SK-N-SH (cell line): ENCODE results near the gene CDK6. TPM values are rescaled to one million over a fixed set of nuclear protein-coding genes. Genes with fewer than 3 reads are reported as not detected.

ENCODE experiments used
- CTCF ChIA-PET: fragments of 300-600, 350-600 bp; formaldehyde crosslinking; extraction: SDS; loops from one replicate; lab custom pipeline; 2021; lab: Yijun Ruan, JAX
- POLR2A ChIA-PET: fragments of 350-600 bp; sonication (Branson Sonifier 250); formaldehyde crosslinking; extraction: SDS; loops from one replicate; lab custom pipeline; 2020; ENCODE audit warnings: antibody characterized with exemption, inconsistent platforms; lab: Yijun Ruan, JAX
- DNase-seq: peaks from one replicate; pipeline ENCODE4 v3.0.0; 2012
- H2AFZ ChIP-seq: fragments of 200-600 bp; sonication (generic); 2 replicates; pipeline ENCODE4 v1.8.1; 2016; ENCODE audit warnings: antibody characterized with exemption, mild to moderate bottlenecking, low read depth
- H3F3A ChIP-seq: fragments of 200-600 bp; sonication (generic); replicated peaks from 2 replicates; pipeline ENCODE3; 2016; ENCODE audit warnings: antibody characterized with exemption, mild to moderate bottlenecking; ENCODE audit not compliant: insufficient read depth
- H3K27ac ChIP-seq, 2 experiments: fragments of 200-500 bp in 1 of 2; fragments of 200-600 bp in 1 of 2; sonication (Bioruptor generic) in 1 of 2; sonication (generic), shearing (Covaris generic) in 1 of 2; 2 replicates each; pipeline versions ENCODE4 v1.5.1 to v1.6.1; 2014 to 2016; ENCODE audit warnings: low read depth in 2 of 2, inconsistent platforms in 1 of 2, low read length in 1 of 2, mild to moderate bottlenecking in 1 of 2, mixed read lengths in 1 of 2
- H3K27me3 ChIP-seq: fragments of 200-600 bp; sonication (generic), shearing (Covaris generic); 2 replicates; pipeline ENCODE4 v1.6.1; 2016; ENCODE audit warnings: mixed run types; ENCODE audit not compliant: insufficient read depth
- H3K36me3 ChIP-seq, 2 experiments: fragments of 200-500 bp in 1 of 2; fragments of 200-600 bp in 1 of 2; sonication (Bioruptor generic) in 1 of 2; sonication (generic) in 1 of 2; replicated peaks in 1 of 2; 2 replicates each; pipeline versions ENCODE3 to v1.5.1; 2014 to 2016; ENCODE audit warnings: low read length in 1 of 2, mild to moderate bottlenecking in 1 of 2; ENCODE audit not compliant: insufficient read depth in 2 of 2, control insufficient read depth in 1 of 2
- H3K4me1 ChIP-seq, 2 experiments: fragments of 200-500 bp in 1 of 2; fragments of 200-600 bp in 1 of 2; sonication (Bioruptor generic) in 1 of 2; sonication (generic), shearing (Covaris generic) in 1 of 2; 2 replicates each; pipeline versions ENCODE4 v1.5.1 to v1.6.1; 2014 to 2016; ENCODE audit warnings: low read depth in 1 of 2, low read length in 1 of 2, mixed run types in 1 of 2; ENCODE audit not compliant: insufficient read depth in 2 of 2, control insufficient read depth in 1 of 2
- H3K4me2 ChIP-seq: fragments of 200-600 bp; sonication (generic), shearing (Covaris generic); 2 replicates; pipeline ENCODE4 v1.6.1; 2017; ENCODE audit warnings: mixed run types
- H3K4me3 ChIP-seq, 2 experiments: fragments of 200-500 bp in 1 of 2; fragments of 200-600 bp in 1 of 2; sonication (Bioruptor generic) in 1 of 2; sonication (generic), shearing (Covaris generic) in 1 of 2; 2 replicates each; pipeline versions ENCODE4 v1.5.1 to v1.8.1; 2014 to 2016; ENCODE audit warnings: low read depth in 2 of 2, inconsistent platforms in 1 of 2, low read length in 1 of 2, mild to moderate bottlenecking in 1 of 2, mixed read lengths in 1 of 2, moderate library complexity in 1 of 2
- H3K79me2 ChIP-seq: fragments of 200-600 bp; sonication (generic); 2 replicates; pipeline ENCODE4 v1.8.1; 2017; ENCODE audit warnings: mild to moderate bottlenecking; ENCODE audit not compliant: insufficient read depth
- H3K9ac ChIP-seq: fragments of 200-600 bp; sonication (generic); 2 replicates; pipeline ENCODE4 v1.6.1; 2017; ENCODE audit warnings: mixed run types
- H3K9me2 ChIP-seq: fragments of 200-600 bp; sonication (generic); 2 replicates; pipeline ENCODE4 v1.6.1; 2017; ENCODE audit warnings: mixed run types
- H3K9me3 ChIP-seq: fragments of 200-600 bp; sonication (generic); 2 replicates; pipeline ENCODE4 v1.6.1; 2017; ENCODE audit warnings: mixed run types, mild to moderate bottlenecking, moderate library complexity
- H4K20me1 ChIP-seq: fragments of 200-600 bp; sonication (generic); 2 replicates; pipeline ENCODE4 v1.6.1; 2017; ENCODE audit warnings: mild to moderate bottlenecking, mixed run types; ENCODE audit not compliant: insufficient read depth
- CHD2 ChIP-seq: fragments of 150-350 bp; IDR thresholded peaks from 2 replicates; pipeline ENCODE4 v1.6.1; 2018; ENCODE audit warnings: low read length; ENCODE audit not compliant: partially characterized antibody
- ELF1 ChIP-seq: IDR thresholded peaks from 2 replicates; pipeline ENCODE4 v1.4.0; 2012
- EP300 ChIP-seq, 2 experiments: IDR thresholded peaks; 2 replicates each; pipeline versions ENCODE4 v1.4.0 to v1.6.1; 2012; ENCODE audit warnings: borderline replicate concordance in 1 of 2, low read depth in 1 of 2, low read length in 1 of 2
- FOSL2 ChIP-seq: IDR thresholded peaks from 2 replicates; pipeline ENCODE4 v1.4.0; 2012; ENCODE audit warnings: low read depth, mild to moderate bottlenecking, moderate library complexity, borderline replicate concordance
- GATA2 ChIP-seq: sonication (generic); formaldehyde crosslinking; IDR thresholded peaks from 2 replicates; pipeline ENCODE4 v1.5.0; 2020; ENCODE audit warnings: mild to moderate bottlenecking, missing genetic modification reagents
- JUND ChIP-seq: IDR thresholded peaks from 2 replicates; pipeline ENCODE4 v1.4.0; 2012
- MEF2A ChIP-seq: IDR thresholded peaks from 2 replicates; pipeline ENCODE4 v1.4.0; 2012; ENCODE audit warnings: low read depth, borderline replicate concordance
- MXI1 ChIP-seq: IDR thresholded peaks from 2 replicates; pipeline ENCODE4 v1.6.1; 2012; ENCODE audit warnings: mild to moderate bottlenecking, low read depth, low read length, improper control_type of control experiment
- NFIC ChIP-seq: IDR thresholded peaks from 2 replicates; pipeline ENCODE4 v1.4.0; 2012; ENCODE audit warnings: borderline replicate concordance
- NRF1 ChIP-seq: IDR thresholded peaks from 2 replicates; pipeline ENCODE4 v1.6.1; 2012; ENCODE audit warnings: low read depth, mild to moderate bottlenecking, low read length
- POLR2AphosphoS5 ChIP-seq: IDR thresholded peaks from 2 replicates; pipeline ENCODE4 v1.6.1; 2012; ENCODE audit warnings: low read depth, low read length
- SIN3A ChIP-seq: IDR thresholded peaks from 2 replicates; pipeline ENCODE4 v1.6.1; 2012; ENCODE audit warnings: low read depth, mild to moderate bottlenecking, low read length, moderate library complexity, borderline replicate concordance
- TAF1 ChIP-seq: IDR thresholded peaks from 2 replicates; pipeline ENCODE4 v1.6.1; 2012; ENCODE audit warnings: low read depth, mild to moderate bottlenecking, low read length, moderate library complexity, borderline replicate concordance
- TCF12 ChIP-seq: IDR thresholded peaks from 2 replicates; pipeline ENCODE4 v1.4.0; 2012
- TEAD4 ChIP-seq: IDR thresholded peaks from 2 replicates; pipeline ENCODE4 v1.4.0; 2012; ENCODE audit warnings: mild to moderate bottlenecking, borderline replicate concordance; ENCODE audit not compliant: insufficient read depth
- WGBS: methylation state at CpG from one replicate; pipeline ENCODE4 v1.1.6; 2017; ENCODE audit warnings: low lambda C conversion rate; 5-methylcytosine and 5-hydroxymethylcytosine counted together
- polyA plus RNA-seq, 3 experiments: library from polyadenylated mRNA; depleted of rRNA; stranded (reverse); fragments of >200 nt; gene quantifications; 2 replicates each; pipeline ENCODE4 v1.2.3, GENCODE V29; 2012
- TF ChIP-seq, protein P1 (sequence below): fragments of 150-350 bp; IDR thresholded peaks from 2 replicates; pipeline ENCODE4 v1.6.1; 2017; ENCODE audit warnings: antibody characterized with exemption, low read length, low read depth, borderline replicate concordance
- TF ChIP-seq, protein P2 (sequence below): IDR thresholded peaks from 2 replicates; pipeline ENCODE4 v1.6.1; 2012; ENCODE audit warnings: mild to moderate bottlenecking, low read depth, low read length, moderate library complexity
- TF ChIP-seq, protein P3 (sequence below): IDR thresholded peaks from 2 replicates; pipeline ENCODE4 v1.4.0; 2012; ENCODE audit warnings: low read depth, borderline replicate concordance
- TF ChIP-seq, protein P4 (sequence below): IDR thresholded peaks from 2 replicates; pipeline ENCODE4 v1.4.0; 2012; ENCODE audit warnings: low read depth, borderline replicate concordance

The CDK6 gene
- polyA plus RNA-seq, 1 of the 3 experiments (the other 2 are of a cell fraction): 30.3 TPM

DNA sequence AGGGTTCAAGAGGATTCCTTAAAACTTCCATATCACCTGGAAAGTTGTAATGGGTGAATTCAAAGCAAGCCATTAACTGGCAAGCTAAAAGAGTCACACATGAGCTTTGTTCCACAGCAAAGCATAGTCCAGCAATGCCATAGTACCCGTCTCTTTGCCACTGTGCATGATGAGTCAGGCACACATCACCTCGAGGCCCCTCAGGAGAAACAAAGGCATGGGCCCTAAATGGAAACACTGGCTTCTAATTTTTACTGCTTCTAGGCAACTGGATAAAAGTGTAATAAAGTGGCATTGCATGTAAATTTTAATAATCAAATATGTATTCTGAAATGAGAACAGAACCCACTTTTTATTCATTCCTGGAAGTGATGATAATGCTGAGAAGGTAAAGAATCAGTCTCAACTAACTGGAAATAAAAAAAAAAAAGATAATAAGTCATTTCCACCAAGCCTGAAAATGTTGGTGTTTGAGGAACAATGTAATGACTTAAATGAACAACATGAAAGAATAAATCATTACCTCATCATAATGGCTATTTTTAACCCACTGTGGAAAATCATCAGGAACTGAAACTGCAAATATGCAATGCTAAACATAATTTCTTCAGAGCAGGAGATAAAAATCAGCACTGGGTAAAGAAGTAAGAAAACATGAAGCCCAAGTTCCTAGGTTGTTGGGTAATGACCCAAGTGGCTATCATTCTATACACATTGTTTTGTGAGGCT is 104.9 kb downstream of the CDK6 start:
- POLR2A ChIA-PET: no interaction called here
- no peaks in the 10 kb centered on the region for H3K9me3 ChIP-seq
- no peak for DNase-seq
- TF ChIP-seq, protein P1, sequence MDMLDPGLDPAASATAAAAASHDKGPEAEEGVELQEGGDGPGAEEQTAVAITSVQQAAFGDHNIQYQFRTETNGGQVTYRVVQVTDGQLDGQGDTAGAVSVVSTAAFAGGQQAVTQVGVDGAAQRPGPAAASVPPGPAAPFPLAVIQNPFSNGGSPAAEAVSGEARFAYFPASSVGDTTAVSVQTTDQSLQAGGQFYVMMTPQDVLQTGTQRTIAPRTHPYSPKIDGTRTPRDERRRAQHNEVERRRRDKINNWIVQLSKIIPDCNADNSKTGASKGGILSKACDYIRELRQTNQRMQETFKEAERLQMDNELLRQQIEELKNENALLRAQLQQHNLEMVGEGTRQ: no peak
- no peak for TF ChIP-seq CHD2
- TF ChIP-seq EP300 (IDR thresholded peaks at IDR 0.05; ENCODE audit: borderline replicate concordance in 1 of 2, low read depth in 1 of 2, low read length in 1 of 2): peak in 1 of 2 experiments; percentile 59; a peak in 1 of 4 replicates
- peak; percentile 25; the same call in 1 of the 2 replicates for TF ChIP-seq POLR2AphosphoS5
- TF ChIP-seq MXI1: no peak
- no peak; the same call in 1 of the 2 replicates for TF ChIP-seq NFIC
- 0 out of 2 replicates have a peak, but pooled peaks have one; percentile 20 for TF ChIP-seq SIN3A
- no peak for TF ChIP-seq TEAD4
- TF ChIP-seq TAF1: no peak
- TF ChIP-seq, protein P2, sequence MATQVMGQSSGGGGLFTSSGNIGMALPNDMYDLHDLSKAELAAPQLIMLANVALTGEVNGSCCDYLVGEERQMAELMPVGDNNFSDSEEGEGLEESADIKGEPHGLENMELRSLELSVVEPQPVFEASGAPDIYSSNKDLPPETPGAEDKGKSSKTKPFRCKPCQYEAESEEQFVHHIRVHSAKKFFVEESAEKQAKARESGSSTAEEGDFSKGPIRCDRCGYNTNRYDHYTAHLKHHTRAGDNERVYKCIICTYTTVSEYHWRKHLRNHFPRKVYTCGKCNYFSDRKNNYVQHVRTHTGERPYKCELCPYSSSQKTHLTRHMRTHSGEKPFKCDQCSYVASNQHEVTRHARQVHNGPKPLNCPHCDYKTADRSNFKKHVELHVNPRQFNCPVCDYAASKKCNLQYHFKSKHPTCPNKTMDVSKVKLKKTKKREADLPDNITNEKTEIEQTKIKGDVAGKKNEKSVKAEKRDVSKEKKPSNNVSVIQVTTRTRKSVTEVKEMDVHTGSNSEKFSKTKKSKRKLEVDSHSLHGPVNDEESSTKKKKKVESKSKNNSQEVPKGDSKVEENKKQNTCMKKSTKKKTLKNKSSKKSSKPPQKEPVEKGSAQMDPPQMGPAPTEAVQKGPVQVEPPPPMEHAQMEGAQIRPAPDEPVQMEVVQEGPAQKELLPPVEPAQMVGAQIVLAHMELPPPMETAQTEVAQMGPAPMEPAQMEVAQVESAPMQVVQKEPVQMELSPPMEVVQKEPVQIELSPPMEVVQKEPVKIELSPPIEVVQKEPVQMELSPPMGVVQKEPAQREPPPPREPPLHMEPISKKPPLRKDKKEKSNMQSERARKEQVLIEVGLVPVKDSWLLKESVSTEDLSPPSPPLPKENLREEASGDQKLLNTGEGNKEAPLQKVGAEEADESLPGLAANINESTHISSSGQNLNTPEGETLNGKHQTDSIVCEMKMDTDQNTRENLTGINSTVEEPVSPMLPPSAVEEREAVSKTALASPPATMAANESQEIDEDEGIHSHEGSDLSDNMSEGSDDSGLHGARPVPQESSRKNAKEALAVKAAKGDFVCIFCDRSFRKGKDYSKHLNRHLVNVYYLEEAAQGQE: no peak
- no peak for TF ChIP-seq ELF1
- peak; percentile 19; the same call in 1 of the 2 replicates for TF ChIP-seq TCF12
- peak; percentile 84 for TF ChIP-seq FOSL2
- peak; percentile 87; the same call in 1 of the 2 replicates for TF ChIP-seq MEF2A
- TF ChIP-seq, protein P3, sequence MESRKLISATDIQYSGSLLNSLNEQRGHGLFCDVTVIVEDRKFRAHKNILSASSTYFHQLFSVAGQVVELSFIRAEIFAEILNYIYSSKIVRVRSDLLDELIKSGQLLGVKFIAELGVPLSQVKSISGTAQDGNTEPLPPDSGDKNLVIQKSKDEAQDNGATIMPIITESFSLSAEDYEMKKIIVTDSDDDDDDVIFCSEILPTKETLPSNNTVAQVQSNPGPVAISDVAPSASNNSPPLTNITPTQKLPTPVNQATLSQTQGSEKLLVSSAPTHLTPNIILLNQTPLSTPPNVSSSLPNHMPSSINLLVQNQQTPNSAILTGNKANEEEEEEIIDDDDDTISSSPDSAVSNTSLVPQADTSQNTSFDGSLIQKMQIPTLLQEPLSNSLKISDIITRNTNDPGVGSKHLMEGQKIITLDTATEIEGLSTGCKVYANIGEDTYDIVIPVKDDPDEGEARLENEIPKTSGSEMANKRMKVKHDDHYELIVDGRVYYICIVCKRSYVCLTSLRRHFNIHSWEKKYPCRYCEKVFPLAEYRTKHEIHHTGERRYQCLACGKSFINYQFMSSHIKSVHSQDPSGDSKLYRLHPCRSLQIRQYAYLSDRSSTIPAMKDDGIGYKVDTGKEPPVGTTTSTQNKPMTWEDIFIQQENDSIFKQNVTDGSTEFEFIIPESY: no peak
- no peak for TF ChIP-seq NRF1
- peak; percentile 56 for TF ChIP-seq JUND
- no peak for TF ChIP-seq GATA2
- TF ChIP-seq, protein P4, sequence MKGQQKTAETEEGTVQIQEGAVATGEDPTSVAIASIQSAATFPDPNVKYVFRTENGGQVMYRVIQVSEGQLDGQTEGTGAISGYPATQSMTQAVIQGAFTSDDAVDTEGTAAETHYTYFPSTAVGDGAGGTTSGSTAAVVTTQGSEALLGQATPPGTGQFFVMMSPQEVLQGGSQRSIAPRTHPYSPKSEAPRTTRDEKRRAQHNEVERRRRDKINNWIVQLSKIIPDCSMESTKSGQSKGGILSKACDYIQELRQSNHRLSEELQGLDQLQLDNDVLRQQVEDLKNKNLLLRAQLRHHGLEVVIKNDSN: no peak
- no peak overlapping the region for H2AFZ ChIP-seq
- no peaks in the 10 kb centered on the region for H3K9me2 ChIP-seq
- CTCF ChIA-PET: interaction anchor here (2.7 kb wide), 1 partner anchor 102 kb away, joined by 8 read pairs; no protein-coding TSS in a partner anchor
- peak overlapping the region; percentile 52 for H3K4me2 ChIP-seq
- peaks cover 57% of the 10 kb centered on the region for H3F3A ChIP-seq
- H3K4me3 ChIP-seq: no peak overlapping the region
- H3K27ac ChIP-seq: peak overlapping the region; percentile 40 to 84; a peak in 3 of 4 replicates
- H3K27me3 ChIP-seq: no peaks in the 10 kb centered on the region
- H4K20me1 ChIP-seq: no peaks in the 10 kb centered on the region
- H3K9ac ChIP-seq: peak overlapping the region; percentile 24
- peaks cover 98% of the 10 kb centered on the region for H3K79me2 ChIP-seq
- peaks cover 10 to 53% of the 10 kb centered on the region in 2 experiments for H3K4me1 ChIP-seq
- peaks cover 4% of the 10 kb centered on the region in 2 experiments for H3K36me3 ChIP-seq
- 25% methylated on average over 2 of the region's 2 CpGs for WGBS
